Muscle layer of colon (tissue), 2 donors: ENCODE measurements around the gene ZNF423.

Experiments used
- H3K27ac ChIP-seq: one replicate; pipeline ENCODE4 v1.7.0; 2013; ENCODE audit warnings: low read depth, mild to moderate bottlenecking, low read length, moderate library complexity
- H3K27me3 ChIP-seq, 2 donors: one replicate each; pipeline ENCODE4 v1.7.0; 2013; ENCODE audit warnings: low read length in 2 of 2, mild to moderate bottlenecking in 2 of 2; ENCODE audit not compliant: insufficient read depth in 2 of 2, control insufficient read depth in 1 of 2
- H3K36me3 ChIP-seq: one replicate; pipeline ENCODE4 v1.7.0; 2013; ENCODE audit warnings: mild to moderate bottlenecking, low read length; ENCODE audit not compliant: insufficient read depth
- H3K4me1 ChIP-seq: one replicate; pipeline ENCODE4 v1.7.0; 2013; ENCODE audit warnings: mild to moderate bottlenecking, low read length; ENCODE audit not compliant: insufficient read depth
- H3K4me3 ChIP-seq, 2 donors: one replicate each; pipeline ENCODE4 v1.7.0; 2013; ENCODE audit warnings: low read length in 2 of 2, low read depth in 1 of 2, mild to moderate bottlenecking in 1 of 2, moderate library complexity in 1 of 2
- H3K9ac ChIP-seq: one replicate; pipeline ENCODE4 v1.7.0; 2013; ENCODE audit warnings: low read length
- H3K9me3 ChIP-seq: one replicate; pipeline ENCODE4 v1.7.0; 2013; ENCODE audit warnings: mild to moderate bottlenecking, low read length
- donor health status: abdominal sarcoma.
- donor health status: Adenocarcinoma of cecum.

Gene ZNF423

DNA sequence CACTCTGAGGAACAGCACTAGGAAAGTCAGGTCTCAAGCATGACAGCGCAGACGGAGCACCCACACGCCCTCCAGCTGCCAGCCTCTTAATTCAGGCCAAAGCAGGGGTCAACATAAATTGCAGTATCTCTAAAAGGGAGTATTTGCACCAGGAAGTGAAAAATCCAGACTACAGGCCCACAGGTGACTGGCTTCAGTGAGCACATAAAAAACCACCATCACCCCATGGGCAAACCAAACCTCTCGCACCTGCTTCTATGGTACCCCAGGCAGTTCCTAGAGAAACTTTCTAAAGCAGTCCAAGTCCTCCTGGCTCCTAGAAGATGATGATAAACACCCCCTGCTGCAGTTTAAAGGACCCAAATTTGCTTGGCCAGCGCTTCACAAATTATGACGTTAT lies 129.8 kb downstream of the ZNF423 start:
- Histone ChIP-seq H3K4me3 (no peak overlapping the region), H3K36me3 (peaks cover 4% of the 10 kb centered on the region), H3K27me3 (no peaks in the 10 kb centered on the region), H3K4me1 (peaks cover 15% of the 10 kb centered on the region), H3K9ac (no peak overlapping the region), H3K27ac (no peak overlapping the region), H3K9me3 (no peaks in the 10 kb centered on the region)

DNA sequence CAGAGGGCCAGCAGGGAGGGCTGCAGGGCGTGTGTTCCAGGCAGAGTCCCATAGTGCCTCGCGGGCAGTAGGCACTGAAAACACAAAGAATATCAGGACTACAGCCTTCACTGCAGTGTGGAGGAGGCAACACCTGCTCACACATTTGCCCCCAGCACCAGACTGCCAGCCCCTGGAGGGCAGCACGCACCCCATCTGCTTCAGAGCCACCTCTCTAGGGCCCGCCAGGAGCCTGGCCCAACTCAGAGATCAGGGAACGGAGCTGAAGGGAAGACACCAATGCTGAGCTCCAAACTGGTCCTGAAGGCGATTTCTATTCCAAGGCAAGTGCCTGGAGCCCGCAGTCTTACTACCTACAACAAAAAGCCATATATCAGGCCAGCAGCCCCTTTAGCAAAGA lies 130.3 kb downstream of the ZNF423 start:
- Histone ChIP-seq H3K4me3 (no peak overlapping the region), H3K9ac (no peak overlapping the region), H3K36me3 (peaks cover 4% of the 10 kb centered on the region), H3K27ac (no peak overlapping the region), H3K9me3 (no peaks in the 10 kb centered on the region), H3K4me1 (peaks cover 15% of the 10 kb centered on the region), H3K27me3 (no peaks in the 10 kb centered on the region)

DNA sequence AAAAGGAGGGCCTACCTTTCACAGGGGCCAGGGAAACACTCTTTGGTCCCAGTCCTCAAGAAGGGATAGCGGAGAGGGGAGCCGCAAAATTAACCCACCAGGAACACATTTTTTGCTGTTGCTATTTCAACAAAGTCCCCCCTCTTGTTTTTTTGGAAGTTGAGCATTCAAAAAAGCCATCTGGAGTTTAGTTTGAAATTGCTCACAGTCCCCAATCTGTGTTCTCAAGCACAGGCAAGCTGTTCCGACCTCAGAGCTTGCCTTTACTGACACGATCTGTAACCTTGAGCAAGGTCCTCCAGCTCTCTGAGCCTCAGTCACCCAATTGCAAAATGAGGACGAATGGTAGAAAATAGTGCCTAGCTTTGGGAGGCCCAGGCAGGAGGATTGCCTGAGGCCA lies 131.1 kb downstream of the ZNF423 start:
- no peak overlapping the region for H3K4me3 ChIP-seq
- H3K9ac ChIP-seq, result no peak overlapping the region
- H3K9me3 ChIP-seq, result no peaks in the 10 kb centered on the region
- H3K36me3 ChIP-seq, result no peaks in the 10 kb centered on the region
- no peak overlapping the region for H3K27ac ChIP-seq
- H3K27me3 ChIP-seq, result no peaks in the 10 kb centered on the region
- peaks cover 15% of the 10 kb centered on the region for H3K4me1 ChIP-seq

DNA sequence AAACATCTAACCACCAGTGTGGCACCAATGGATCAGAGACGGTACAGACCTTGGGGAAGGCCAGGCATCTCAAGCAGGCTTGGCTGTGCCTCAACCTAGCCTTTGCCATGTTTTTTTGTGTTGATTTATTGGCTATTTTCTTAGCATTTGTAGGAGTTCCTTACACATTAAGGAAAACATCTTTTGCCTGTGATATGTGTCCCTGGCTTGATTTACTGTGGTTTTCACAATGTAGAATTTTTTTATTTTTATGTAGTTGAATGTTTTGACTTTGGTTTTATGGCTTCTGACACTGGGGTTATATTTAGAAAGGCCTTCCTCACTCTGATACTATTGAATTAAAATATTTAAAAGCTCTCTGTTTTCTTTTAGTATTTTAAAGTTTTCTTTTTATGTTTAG lies 132.6 kb downstream of the ZNF423 start:
- peaks cover 15% of the 10 kb centered on the region for H3K4me1 ChIP-seq

DNA sequence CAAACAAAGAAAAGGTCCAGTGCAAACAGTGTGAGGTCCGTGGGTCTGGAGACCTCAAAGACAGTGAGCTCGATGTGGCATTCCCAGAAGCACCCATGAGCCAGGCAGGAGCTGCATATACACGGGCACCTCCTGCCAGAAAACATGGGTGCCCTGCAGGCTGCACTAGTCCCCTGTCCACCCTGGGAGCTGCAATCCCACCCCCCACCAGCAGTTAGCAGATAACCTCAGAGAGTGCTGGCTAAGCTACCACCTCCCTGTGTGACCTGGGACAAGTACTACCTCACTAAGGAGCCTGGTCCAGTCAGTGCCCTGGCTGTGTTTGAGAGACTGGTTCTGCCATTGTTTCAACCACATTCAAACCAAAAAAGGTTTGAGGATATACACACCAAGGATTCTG lies 135.7 kb downstream of the ZNF423 start:
- Histone ChIP-seq H3K4me3 (no peak overlapping the region), H3K36me3 (no peaks in the 10 kb centered on the region), H3K4me1 (peaks cover 19% of the 10 kb centered on the region), H3K27me3 (no peaks in the 10 kb centered on the region), H3K9me3 (no peaks in the 10 kb centered on the region), H3K9ac (no peak overlapping the region), H3K27ac (no peak overlapping the region)

More for the DNA sequence above, 132.6 kb downstream of the ZNF423 start:
- no peak overlapping the region for H3K27ac ChIP-seq
- H3K9ac ChIP-seq, result no peak overlapping the region
- no peaks in the 10 kb centered on the region for H3K36me3 ChIP-seq
- no peaks in the 10 kb centered on the region for H3K9me3 ChIP-seq
- no peak overlapping the region for H3K4me3 ChIP-seq
- H3K27me3 ChIP-seq, result no peaks in the 10 kb centered on the region

DNA sequence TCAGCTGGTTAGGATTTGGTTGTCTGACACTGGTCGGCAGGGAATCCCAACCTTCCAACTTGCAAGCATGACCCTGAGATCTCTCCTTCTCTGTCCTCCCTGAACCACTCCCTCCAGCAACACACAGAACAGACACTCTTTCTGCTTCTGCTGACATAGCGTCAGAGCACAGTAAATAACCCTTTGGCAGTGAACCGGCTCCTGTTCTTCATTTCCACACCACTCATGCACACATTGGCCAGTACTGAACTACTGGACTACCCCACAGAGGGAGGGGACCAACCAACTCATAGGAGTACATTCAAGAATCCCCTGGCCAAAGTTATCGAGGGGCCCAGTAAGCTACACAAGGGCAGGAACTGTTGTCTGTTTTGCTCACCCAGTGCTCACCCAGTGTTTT lies 138.2 kb downstream of the ZNF423 start:
- Histone ChIP-seq H3K27me3 (no peaks in the 10 kb centered on the region), H3K4me1 (peaks cover 4% of the 10 kb centered on the region), H3K9me3 (no peaks in the 10 kb centered on the region), H3K36me3 (no peaks in the 10 kb centered on the region), H3K9ac (no peak overlapping the region), H3K27ac (no peak overlapping the region), H3K4me3 (no peak overlapping the region)

DNA sequence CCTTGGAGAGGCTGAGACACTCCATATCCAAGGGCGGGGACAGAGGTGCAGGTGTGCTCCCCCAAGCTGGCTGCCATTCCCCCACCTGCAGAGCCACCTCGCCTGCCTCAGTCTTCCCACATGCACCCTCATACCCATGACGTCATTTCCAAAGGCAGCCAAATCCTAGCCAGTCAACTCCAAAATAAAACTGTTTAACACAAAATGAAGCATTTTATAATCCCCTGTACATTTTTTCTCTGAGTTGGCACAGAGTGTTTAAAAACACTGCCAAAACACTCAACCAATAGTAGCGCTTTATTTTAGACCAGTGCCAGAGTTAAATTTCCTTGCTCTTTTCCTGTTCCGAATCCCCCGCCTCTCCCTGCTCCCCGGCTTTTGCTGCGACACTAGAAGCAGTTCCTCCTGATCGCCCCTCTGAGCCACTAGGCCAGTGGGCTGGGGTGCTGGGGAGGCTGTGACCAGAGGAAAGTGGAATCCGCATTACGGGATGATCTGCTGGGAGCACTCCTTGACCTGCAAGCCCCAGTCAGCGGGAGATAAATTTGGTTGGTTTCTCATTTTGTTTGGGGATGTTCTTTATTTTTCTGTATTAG lies 139.5 kb downstream of the ZNF423 start:
- Histone ChIP-seq H3K36me3 (no peaks in the 10 kb centered on the region), H3K27ac (no peak overlapping the region), H3K4me3 (no peak overlapping the region), H3K4me1 (peaks cover 4% of the 10 kb centered on the region), H3K27me3 (no peaks in the 10 kb centered on the region), H3K9me3 (no peaks in the 10 kb centered on the region), H3K9ac (no peak overlapping the region)

DNA sequence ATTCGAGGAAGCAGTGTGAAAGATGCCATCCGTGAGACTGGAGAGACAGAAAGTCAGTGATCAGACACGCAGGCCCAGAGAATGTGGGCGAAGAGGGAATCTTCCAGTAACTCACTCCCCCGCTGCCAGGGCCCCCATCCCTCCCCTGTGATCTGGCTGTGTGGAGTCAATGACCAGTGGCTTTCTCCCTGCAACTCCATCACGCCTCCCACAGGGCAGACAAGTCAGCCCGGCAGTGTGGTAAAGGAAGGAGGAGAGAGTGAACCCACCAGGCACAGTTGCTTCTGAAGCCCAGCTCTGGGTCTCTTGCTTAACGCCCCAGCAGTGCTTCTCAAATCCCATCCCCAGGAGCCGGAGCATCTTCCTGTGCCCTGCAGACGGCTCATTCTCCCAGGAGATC lies 142.1 kb downstream of the ZNF423 start:
- Histone ChIP-seq H3K27ac (no peak overlapping the region), H3K36me3 (no peaks in the 10 kb centered on the region), H3K4me1 (peaks cover 4% of the 10 kb centered on the region), H3K9me3 (no peaks in the 10 kb centered on the region), H3K27me3 (no peaks in the 10 kb centered on the region), H3K9ac (no peak overlapping the region), H3K4me3 (no peak overlapping the region)

DNA sequence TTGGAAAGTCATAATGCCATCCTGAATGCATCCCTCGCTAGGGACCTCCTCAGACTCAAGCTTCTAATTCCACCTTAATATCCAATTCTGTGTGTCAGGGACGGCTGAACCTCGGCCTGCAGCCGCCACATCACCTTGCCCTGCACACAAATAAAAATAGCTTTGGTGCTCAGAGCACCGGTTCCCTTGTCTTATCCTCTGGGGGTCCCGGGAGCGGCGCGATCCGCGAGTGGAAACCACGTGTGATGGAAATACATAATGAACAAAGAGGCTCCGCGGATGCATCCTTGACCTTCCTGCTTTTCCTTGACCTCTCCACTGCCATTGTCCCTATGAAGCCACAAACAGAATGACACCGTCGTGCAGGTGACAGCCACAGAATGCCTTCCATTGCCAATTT lies 143.4 kb downstream of the ZNF423 start:
- Histone ChIP-seq H3K27me3 (no peaks in the 10 kb centered on the region), H3K9me3 (no peaks in the 10 kb centered on the region), H3K4me3 (no peak overlapping the region)

DNA sequence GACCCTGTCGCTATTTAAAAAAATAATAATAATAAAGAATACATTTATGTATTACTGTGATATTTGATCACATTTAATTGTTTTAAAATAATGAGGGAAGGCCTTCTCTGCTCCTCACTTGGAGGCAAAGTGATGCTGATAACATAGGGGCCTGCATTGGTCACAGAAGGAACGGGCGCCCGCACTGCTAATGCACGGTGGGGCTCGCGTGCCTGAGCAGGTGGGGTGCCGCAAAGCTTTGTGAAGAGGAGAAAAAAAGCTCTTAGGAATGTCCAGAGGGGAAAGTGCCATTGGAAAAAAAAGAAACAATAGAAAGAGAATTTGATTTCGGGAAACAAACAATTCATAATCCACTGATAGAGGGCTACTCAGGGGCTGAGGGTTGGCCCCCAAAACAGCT lies 143.8 kb downstream of the ZNF423 start:
- H3K36me3 ChIP-seq, result no peaks in the 10 kb centered on the region
- no peak overlapping the region for H3K27ac ChIP-seq
- H3K9me3 ChIP-seq, result no peaks in the 10 kb centered on the region
- no peaks in the 10 kb centered on the region for H3K27me3 ChIP-seq
- H3K9ac ChIP-seq, result no peak overlapping the region
- peaks cover 4% of the 10 kb centered on the region for H3K4me1 ChIP-seq
- H3K4me3 ChIP-seq, result no peak overlapping the region

More for the DNA sequence above, 143.4 kb downstream of the ZNF423 start:
- Histone ChIP-seq H3K27ac (no peak overlapping the region), H3K4me1 (peaks cover 4% of the 10 kb centered on the region), H3K9ac (no peak overlapping the region), H3K36me3 (no peaks in the 10 kb centered on the region)

DNA sequence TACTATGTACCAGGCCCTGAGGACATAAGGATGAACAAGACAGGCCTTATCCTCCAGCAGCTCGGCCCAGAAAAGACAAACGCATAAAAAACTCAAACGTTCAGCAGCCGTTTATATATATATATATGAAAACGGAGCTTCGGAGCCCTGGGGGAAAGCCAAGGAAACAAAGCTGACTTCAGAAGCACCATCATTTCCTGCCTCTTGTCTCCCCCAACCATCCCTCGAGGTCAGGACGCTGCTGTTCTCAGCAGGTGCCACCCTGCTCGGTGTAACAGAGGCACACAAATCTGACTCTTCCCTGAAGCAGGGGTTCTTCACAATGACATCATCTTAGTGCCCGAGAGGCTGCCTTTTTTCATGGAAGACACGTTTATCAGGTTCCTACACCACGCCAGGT lies 146.9 kb downstream of the ZNF423 start:
- no peaks in the 10 kb centered on the region for H3K36me3 ChIP-seq
- no peaks in the 10 kb centered on the region for H3K27me3 ChIP-seq
- H3K4me1 ChIP-seq, result no peaks in the 10 kb centered on the region
- no peak overlapping the region for H3K9ac ChIP-seq
- no peak overlapping the region for H3K27ac ChIP-seq
- H3K9me3 ChIP-seq, result no peaks in the 10 kb centered on the region
- no peak overlapping the region for H3K4me3 ChIP-seq

DNA sequence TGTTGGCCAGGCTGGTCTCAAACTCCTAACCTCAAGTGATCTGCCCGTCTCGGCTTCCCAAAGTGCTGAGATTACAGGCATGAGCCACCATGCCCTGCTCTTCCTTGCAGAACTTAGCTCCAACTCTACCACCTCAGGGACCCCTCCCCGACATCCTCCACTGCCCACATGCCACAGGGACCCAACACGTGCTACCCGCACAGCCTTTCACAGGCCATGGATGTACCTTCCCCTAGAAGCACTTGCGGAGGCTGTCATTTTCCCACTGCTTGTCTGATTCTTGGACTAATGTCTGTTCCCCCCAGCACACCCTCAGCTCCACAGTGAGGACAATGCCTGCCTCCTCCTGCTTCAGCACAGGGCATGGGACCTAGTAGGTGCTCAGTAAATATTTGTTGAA lies 147.4 kb downstream of the ZNF423 start:
- Histone ChIP-seq H3K4me3 (no peak overlapping the region), H3K9ac (no peak overlapping the region), H3K36me3 (no peaks in the 10 kb centered on the region)

More for the DNA sequence above, 147.4 kb downstream of the ZNF423 start:
- Histone ChIP-seq H3K9me3 (no peaks in the 10 kb centered on the region), H3K27ac (no peak overlapping the region), H3K4me1 (no peaks in the 10 kb centered on the region), H3K27me3 (no peaks in the 10 kb centered on the region)
